Measurements from ENCODE around the gene SPTLC3.

GRCh38 chr20:13009682-13010406 lies 1.1 kb downstream of the SPTLC3 start:
- no peak for TF ChIP-seq CTCF (IDR thresholded peaks at IDR 0.05)
- no peak for TF ChIP-seq EZH2 (IDR thresholded peaks at IDR 0.05; ENCODE audit: borderline replicate concordance, insufficient read depth, low read depth, low read length, poor library complexity, severe bottlenecking)
